Lung (tissue), 12 donors: ENCODE data around the gene OTUD1. TPM values are rescaled to one million over a fixed set of nuclear protein-coding genes. Genes with fewer than 3 reads are reported as not detected.

ENCODE experiments used
- ATAC-seq: fragments of 200-7000 bp; cut with Tn5 transposase; one replicate; pipeline ENCODE4 v1.9.1; 2020; ENCODE audit warnings: moderate number of reproducible peaks; ENCODE audit not compliant: insufficient read depth, low FRiP score
- DNase-seq, 3 donors: peaks; one replicate each; pipeline ENCODE4 v3.0.0-alpha.2; 2013 to 2017
- H3K27ac ChIP-seq, 2 donors: one replicate each; pipeline ENCODE4 v1.5.1; 2013; ENCODE audit warnings: mild to moderate bottlenecking in 2 of 2, moderate library complexity in 2 of 2, control low read depth in 1 of 2, inconsistent platforms in 1 of 2, low read depth in 1 of 2, low read length in 1 of 2
- H3K27me3 ChIP-seq, 3 donors: one replicate each; pipeline ENCODE4 v1.5.1; 2013; ENCODE audit warnings: low read length in 2 of 3; ENCODE audit not compliant: control insufficient read depth in 3 of 3, insufficient read depth in 3 of 3
- H3K36me3 ChIP-seq, 4 donors: one replicate each; pipeline ENCODE4 v1.5.1; 2013; ENCODE audit warnings: low read length in 4 of 4, mild to moderate bottlenecking in 1 of 4, moderate library complexity in 1 of 4; ENCODE audit not compliant: control insufficient read depth in 4 of 4, insufficient read depth in 4 of 4
- H3K4me1 ChIP-seq, 5 donors: one replicate each; pipeline ENCODE4 v1.5.1; 2013; ENCODE audit warnings: low read length in 5 of 5, mild to moderate bottlenecking in 2 of 5, moderate library complexity in 1 of 5; ENCODE audit not compliant: control insufficient read depth in 5 of 5, insufficient read depth in 5 of 5
- H3K4me3 ChIP-seq: one replicate; pipeline ENCODE4 v1.5.1; 2013; ENCODE audit warnings: mild to moderate bottlenecking, control low read depth, moderate library complexity
- H3K9ac ChIP-seq, 2 donors: one replicate each; pipeline ENCODE4 v1.5.1; 2013; ENCODE audit warnings: low read length in 2 of 2, control low read depth in 1 of 2; ENCODE audit not compliant: insufficient read depth in 1 of 2
- H3K9me3 ChIP-seq, 4 donors: one replicate each; pipeline ENCODE4 v1.5.1; 2013; ENCODE audit warnings: low read length in 3 of 4, mild to moderate bottlenecking in 1 of 4, moderate library complexity in 1 of 4; ENCODE audit not compliant: control insufficient read depth in 4 of 4, insufficient read depth in 3 of 4
- CTCF ChIP-seq: IDR thresholded peaks from 2 replicates; pipeline ENCODE4 v1.5.1; 2012; ENCODE audit warnings: mild to moderate bottlenecking; ENCODE audit errors: control extremely low read depth, extremely low read depth
- WGBS, 2 donors: extraction: QIAGEN DNeasy Blood & Tissue Kit; methylation state at CpG; one replicate each; pipeline ENCODE4 v1.1.7; 2013; 5-methylcytosine and 5-hydroxymethylcytosine counted together
- polyA plus RNA-seq, 2 donors: library from polyadenylated mRNA; stranded (reverse); fragments of 200-250 nt; gene quantifications; one replicate each; pipeline ENCODE4 v1.2.1, GENCODE V29; 2013
- total RNA-seq, 2 donors: library from RNA; depleted of rRNA in 1 of 2; stranded (reverse); fragments of >200 nt in 1 of 2; gene quantifications; one replicate each; pipeline ENCODE4 v1.2.1, GENCODE V29; 2014 to 2021
- donor health status: control.
- donor health status: control.
- donor health status: Bipolar disorder and iron deficiency.
- donor health status: healthy.
- donor health status: DM: yes; HTN: yes; CAD: no.

OTUD1 gene
- total and polyA plus RNA-seq, 4 donors: 10.3 to 24.9 (median 18.2) TPM

- no peak overlapping the region for H3K9ac ChIP-seq
- H3K4me3 ChIP-seq: no peak overlapping the region
- no peaks in the 10 kb centered on the region for H3K9me3 ChIP-seq
- DNase-seq: no peak
- H3K4me1 ChIP-seq: peaks cover 0 to 20% (median 0%) of the 10 kb centered on the region in 5 donors
- no peaks in the 10 kb centered on the region for H3K36me3 ChIP-seq
- ATAC-seq: no peak
- H3K27me3 ChIP-seq: peaks cover 0 to 3% (median 0%) of the 10 kb centered on the region in 3 donors
- no peak for TF ChIP-seq CTCF
- WGBS, 2 donors: 86 to 95% methylated on average over 1 of the region's 1 CpG
- H3K27ac ChIP-seq: no peak overlapping the region
Observed at GRCh38 chr10:23421397-23421796, 17.5 kb upstream of the OTUD1 start.

GRCh38 chr10:23422003-23422411 lies 16.9 kb upstream of the OTUD1 start:
- Histone ChIP-seq H3K9me3 (no peaks in the 10 kb centered on the region), H3K27ac (no peak overlapping the region), H3K9ac (no peak overlapping the region), H3K36me3 (no peaks in the 10 kb centered on the region), H3K27me3 (peaks cover 0 to 3% (median 0%) of the 10 kb centered on the region in 3 donors), H3K4me1 (peaks cover 0 to 20% (median 0%) of the 10 kb centered on the region in 5 donors), H3K4me3 (no peak overlapping the region)
- WGBS, 2 donors: 45 to 53% methylated on average over 2 of the region's 2 CpGs
- no peak for DNase-seq
- no peak for ATAC-seq
- no peak for TF ChIP-seq CTCF

- H3K9ac ChIP-seq: no peak overlapping the region
- H3K27ac ChIP-seq: no peak overlapping the region
- H3K4me1 ChIP-seq: no peaks in the 10 kb centered on the region
- H3K4me3 ChIP-seq: no peak overlapping the region
- H3K9me3 ChIP-seq: no peaks in the 10 kb centered on the region
- no peaks in the 10 kb centered on the region for H3K27me3 ChIP-seq
- no peak for TF ChIP-seq CTCF
- no peaks in the 10 kb centered on the region for H3K36me3 ChIP-seq
- ATAC-seq (no peak), DNase-seq (no peak)
- WGBS, 2 donors: 12 to 74% methylated on average over 1 of the region's 1 CpG
Observed at GRCh38 chr10:23432166-23432565, 6.7 kb upstream of the OTUD1 start.

GRCh38 chr10:23432639-23433038 lies 6.2 kb upstream of the OTUD1 start:
- Histone ChIP-seq H3K9ac (no peak overlapping the region), H3K4me3 (no peak overlapping the region), H3K9me3 (no peaks in the 10 kb centered on the region), H3K4me1 (no peaks in the 10 kb centered on the region), H3K36me3 (no peaks in the 10 kb centered on the region), H3K27me3 (no peaks in the 10 kb centered on the region), H3K27ac (no peak overlapping the region)
- DNase-seq (no peak), ATAC-seq (no peak)
- WGBS, 2 donors: 40 to 75% methylated on average over 3 of the region's 3 CpGs
- TF ChIP-seq CTCF: no peak
